ENCODE measurements around the gene POLR1C.

- TF ChIP-seq CTCF (IDR thresholded peaks at IDR 0.05; ENCODE audit: low read length) (no peak), EZH2 (IDR thresholded peaks at IDR 0.05; ENCODE audit: borderline replicate concordance, low read length) (no peak)
Measured at GRCh38 chr6:43510827-43511163, 6.1 kb upstream of the POLR1C start.
